IMR-90 (cell line): Measurements from ENCODE around the gene RNF32. TPM values are rescaled to one million over a fixed set of nuclear protein-coding genes. Genes with fewer than 3 reads are reported as not detected.

ENCODE experiments used
- ATAC-seq: fragments of 200-7000 bp; cut with Tn5 transposase; 2 replicates; pipeline ENCODE4 v1.9.1; 2020; ENCODE audit warnings: low read depth, mild to moderate bottlenecking, moderate library complexity
- BruUV-seq: library from RNA; stranded (reverse); fragments of 400-500 nt; replicated peaks from 2 replicates; lab custom pipeline; 2021; lab: Mats Ljungman, UMichigan
- CTCF ChIA-PET: fragments of 300-600 bp; formaldehyde crosslinking; extraction: SDS; loops from one replicate; lab custom pipeline; 2021; ENCODE audit warnings: antibody characterized with exemption; lab: Yijun Ruan, JAX
- POLR2A ChIA-PET: fragments of 300-600 bp; sonication (Branson Sonifier 250); formaldehyde crosslinking; loops from one replicate; lab custom pipeline; 2022; ENCODE audit warnings: antibody characterized with exemption; ENCODE audit not compliant: unreplicated experiment; lab: Charles Lee
- DNase-seq: peaks from one replicate; pipeline ENCODE4 v3.0.0; 2013
- H2AFZ ChIP-seq: replicated peaks from 2 replicates; pipeline ENCODE3; 2013; ENCODE audit warnings: low read length, mild to moderate bottlenecking; ENCODE audit not compliant: poor library complexity
- H2AK5ac ChIP-seq: 2 replicates; pipeline ENCODE4 v1.6.1; 2013; ENCODE audit warnings: low read depth, low read length, inconsistent platforms
- H2AK9ac ChIP-seq: replicated peaks from 2 replicates; pipeline ENCODE3; 2013; ENCODE audit warnings: mild to moderate bottlenecking, low read depth, low read length, moderate library complexity; ENCODE audit not compliant: poor library complexity
- H2BK120ac ChIP-seq: 2 replicates; pipeline ENCODE4 v1.6.1; 2013; ENCODE audit warnings: low read depth, low read length, inconsistent platforms
- H2BK15ac ChIP-seq: 3 replicates; pipeline ENCODE4 v1.6.1; 2013; ENCODE audit warnings: low read depth, low read length, inconsistent platforms
- H2BK20ac ChIP-seq: 2 replicates; pipeline ENCODE4 v1.6.1; 2013; ENCODE audit warnings: low read depth, mild to moderate bottlenecking, inconsistent platforms, low read length, moderate library complexity
- H2BK5ac ChIP-seq: 2 replicates; pipeline ENCODE4 v1.6.1; 2013; ENCODE audit warnings: mild to moderate bottlenecking, low read depth, low read length, inconsistent platforms; ENCODE audit not compliant: poor library complexity, severe bottlenecking
- H3K14ac ChIP-seq: replicated peaks from 2 replicates; pipeline ENCODE4 v1.6.1; 2013; ENCODE audit warnings: low read depth, low read length, inconsistent platforms
- H3K18ac ChIP-seq: 2 replicates; pipeline ENCODE4 v1.6.1; 2013; ENCODE audit warnings: low read depth, low read length, control low read depth
- H3K23ac ChIP-seq: 2 replicates; pipeline ENCODE4 v1.6.1; 2013; ENCODE audit warnings: low read depth, low read length, inconsistent platforms
- H3K27ac ChIP-seq: 2 replicates; pipeline ENCODE4 v1.5.1; 2013; ENCODE audit warnings: mild to moderate bottlenecking, control low read depth, low read length; ENCODE audit not compliant: insufficient read depth
- H3K27me3 ChIP-seq: 2 replicates; pipeline ENCODE4 v1.6.1; 2013; ENCODE audit warnings: low read length; ENCODE audit not compliant: control insufficient read depth, insufficient read depth
- H3K36me3 ChIP-seq: 2 replicates; pipeline ENCODE4 v1.6.1; 2013; ENCODE audit warnings: low read length, mixed read lengths; ENCODE audit not compliant: control insufficient read depth, insufficient read depth
- H3K4ac ChIP-seq: 2 replicates; pipeline ENCODE4 v1.6.1; 2013; ENCODE audit warnings: low read depth, low read length, inconsistent platforms
- H3K4me1 ChIP-seq: 2 replicates; pipeline ENCODE4 v1.6.1; 2013; ENCODE audit warnings: low read length, mixed read lengths; ENCODE audit not compliant: control insufficient read depth, insufficient read depth
- H3K4me2 ChIP-seq: 2 replicates; pipeline ENCODE4 v1.6.1; 2013; ENCODE audit warnings: low read depth, mild to moderate bottlenecking, control low read depth, low read length, moderate library complexity
- H3K4me3 ChIP-seq: 2 replicates; pipeline ENCODE4 v1.5.1; 2013; ENCODE audit warnings: low read depth, mild to moderate bottlenecking, control low read depth, low read length, moderate library complexity; ENCODE audit not compliant: insufficient read depth
- H3K56ac ChIP-seq: 2 replicates; pipeline ENCODE4 v1.6.1; 2013; ENCODE audit warnings: low read length, inconsistent platforms; ENCODE audit not compliant: insufficient read depth; ENCODE audit errors: extremely low read depth
- H3K79me1 ChIP-seq, 2 experiments: 2 replicates each; pipeline ENCODE4 v1.6.1; 2013; ENCODE audit warnings: low read length in 2 of 2, inconsistent platforms in 1 of 2, low read depth in 1 of 2
- H3K9ac ChIP-seq: 2 replicates; pipeline ENCODE4 v1.6.1; 2013; ENCODE audit warnings: low read depth, low read length, control low read depth
- H3K9me1 ChIP-seq: 2 replicates; pipeline ENCODE4 v1.6.1; 2013; ENCODE audit warnings: low read length, inconsistent platforms; ENCODE audit not compliant: insufficient read depth
- H3K9me3 ChIP-seq: 2 replicates; pipeline ENCODE4 v1.6.1; 2013; ENCODE audit warnings: low read length; ENCODE audit not compliant: control insufficient read depth, insufficient read depth
- H4K20me1 ChIP-seq: 2 replicates; pipeline ENCODE4 v1.6.1; 2013; ENCODE audit warnings: low read length, inconsistent platforms; ENCODE audit not compliant: insufficient read depth
- H4K5ac ChIP-seq: 2 replicates; pipeline ENCODE4 v1.6.1; 2013; ENCODE audit warnings: mild to moderate bottlenecking, low read depth, low read length, control low read depth
- H4K8ac ChIP-seq, 2 experiments: 2 replicates each; pipeline ENCODE4 v1.6.1; 2013; ENCODE audit warnings: low read depth in 2 of 2, low read length in 2 of 2, control low read depth in 1 of 2, inconsistent platforms in 1 of 2
- H4K91ac ChIP-seq: 2 replicates; pipeline ENCODE4 v1.6.1; 2013; ENCODE audit warnings: low read depth, low read length, inconsistent platforms; ENCODE audit not compliant: insufficient read depth
- BHLHE40 ChIP-seq: fragments of 150-350 bp; IDR thresholded peaks from 2 replicates; pipeline ENCODE4 v1.6.1; 2016; ENCODE audit warnings: mild to moderate bottlenecking, low read depth, low read length
- CEBPB ChIP-seq: IDR thresholded peaks from 2 replicates; pipeline ENCODE4 v1.6.1; 2012; ENCODE audit warnings: low read depth, low read length, improper control_type of control experiment
- CHD1 ChIP-seq: IDR thresholded peaks from 2 replicates; pipeline ENCODE4 v1.6.1; 2012; ENCODE audit warnings: low read depth, low read length, improper control_type of control experiment
- FOS ChIP-seq: fragments of 150-350 bp; IDR thresholded peaks from 2 replicates; pipeline ENCODE4 v1.6.1; 2016; ENCODE audit warnings: low read depth, low read length
- MAFK ChIP-seq: IDR thresholded peaks from 2 replicates; pipeline ENCODE4 v1.6.1; 2012; ENCODE audit warnings: low read depth, low read length, improper control_type of control experiment
- MAZ ChIP-seq: IDR thresholded peaks from 2 replicates; pipeline ENCODE4 v1.6.1; 2012; ENCODE audit warnings: low read depth, mild to moderate bottlenecking, low read length, improper control_type of control experiment, moderate library complexity, borderline replicate concordance
- MXI1 ChIP-seq: IDR thresholded peaks from 2 replicates; pipeline ENCODE4 v1.6.1; 2012; ENCODE audit warnings: low read depth, mild to moderate bottlenecking, low read length, moderate library complexity, borderline replicate concordance
- NFE2L2 ChIP-seq: fragments of 150-350 bp; IDR thresholded peaks from 2 replicates; pipeline ENCODE4 v1.6.1; 2016; ENCODE audit warnings: low read depth, mild to moderate bottlenecking, low read length
- POLR2A ChIP-seq: IDR thresholded peaks from 2 replicates; pipeline ENCODE4 v1.6.1; 2012; ENCODE audit warnings: mild to moderate bottlenecking, low read depth, low read length
- RAD21 ChIP-seq: IDR thresholded peaks from 2 replicates; pipeline ENCODE4 v1.6.1; 2012; ENCODE audit warnings: low read length, improper control_type of control experiment
- RCOR1 ChIP-seq: IDR thresholded peaks from 2 replicates; pipeline ENCODE4 v1.6.1; 2012; ENCODE audit warnings: mild to moderate bottlenecking, low read length, improper control_type of control experiment; ENCODE audit not compliant: insufficient replicate concordance
- RFX5 ChIP-seq: IDR thresholded peaks from 2 replicates; pipeline ENCODE4 v1.8.0; 2012; ENCODE audit warnings: low read depth, mild to moderate bottlenecking, low read length, moderate library complexity
- SMC3 ChIP-seq: fragments of 150-350 bp; IDR thresholded peaks from 2 replicates; pipeline ENCODE4 v1.6.1; 2016; ENCODE audit warnings: low read depth, mild to moderate bottlenecking, antibody characterized with exemption, low read length, moderate library complexity
- WGBS, 2 experiments: methylation state at CpG; one replicate each; pipeline versions ENCODE4 v1.1.5 to v1.1.7; 2013; ENCODE audit warnings: missing lambda C conversion rate in 2 of 2; ENCODE audit not compliant: insufficient read length in 1 of 2; ENCODE audit errors: extremely low coverage in 2 of 2; 5-methylcytosine and 5-hydroxymethylcytosine counted together
- dilution Hi-C: fragments of 300-500 bp; cut with HindIII; formaldehyde crosslinking; loops from one replicate; pipeline ENCODE4 v1.14.3; 2018; ENCODE audit warnings: low sequenced_read_pairs; ENCODE audit not compliant: unreplicated experiment
- in situ Hi-C: fragments of 300-500 bp; cut with MboI; formaldehyde crosslinking; loops from 3 replicates; pipeline ENCODE4 v1.14.3; 2019; ENCODE audit warnings: low sequenced_read_pairs, inconsistent platforms, mixed read lengths
- intact Hi-C: fragments of 100-400 bp; cut with micrococcal nuclease; formaldehyde crosslinking; loops from 2 replicates; pipeline ENCODE4 v1.10.0; 2022
- polyA plus RNA-seq, 3 experiments: library from polyadenylated mRNA; depleted of rRNA; stranded (reverse); fragments of >200 nt; gene quantifications; 2 replicates each; pipeline ENCODE4 v1.2.3, GENCODE V29; 2012; ENCODE audit warnings: low replicate concordance in 1 of 3
- total RNA-seq: library from RNA; depleted of rRNA; stranded (reverse); fragments of >200 nt; gene quantifications from 2 replicates; pipeline ENCODE4 v1.2.3, GENCODE V29; 2012
- TF ChIP-seq, protein P1 (sequence below): conservative IDR thresholded peaks from 2 replicates; pipeline ENCODE4 v1.5.1; 2012; ENCODE audit warnings: mild to moderate bottlenecking, low read depth, low read length, improper control_type of control experiment
- TF ChIP-seq, protein P2 (sequence below): fragments of 150-350 bp; IDR thresholded peaks from 2 replicates; pipeline ENCODE4 v1.6.1; 2017; ENCODE audit warnings: mild to moderate bottlenecking, antibody characterized with exemption, low read length, low read depth
- TF ChIP-seq, protein P3 (sequence below): fragments of 150-350 bp; IDR thresholded peaks from 2 replicates; pipeline ENCODE4 v1.6.1; 2016; ENCODE audit warnings: low read depth, mild to moderate bottlenecking, low read length, moderate library complexity, borderline replicate concordance

The RNF32 gene
- total and polyA plus RNA-seq, 2 of the 4 experiments (the other 2 are of a cell fraction): 0.36 to 0.63 TPM

DNA sequence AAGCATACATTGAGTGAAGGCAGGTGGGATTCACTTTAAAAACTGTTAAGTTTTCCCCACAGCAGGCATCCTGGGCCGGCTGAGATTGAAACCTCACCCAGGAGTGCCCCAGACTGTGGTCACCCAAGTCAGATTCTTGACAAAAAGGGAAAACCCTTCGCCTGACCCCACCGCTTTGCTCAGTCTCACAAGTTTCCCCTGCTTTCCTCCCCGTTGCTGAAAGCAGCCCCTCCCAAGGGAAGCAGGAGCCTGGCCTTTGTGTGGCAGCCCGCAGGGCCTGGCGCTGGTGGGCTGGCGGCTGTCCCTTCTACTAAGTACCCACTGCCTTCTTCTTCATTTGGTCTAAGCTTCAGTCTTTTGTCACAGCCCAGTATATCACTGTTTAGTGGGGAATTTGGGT, 16.0 kb downstream of the RNF32 start:
- Histone ChIP-seq H3K4me1 (no peaks in the 10 kb centered on the region; the same call in 1 of the 2 replicates), H3K9me3 (no peaks in the 10 kb centered on the region), H3K9me1 (peaks cover 4% of the 10 kb centered on the region), H2AK9ac (no peak overlapping the region), H3K4ac (no peak overlapping the region), H3K56ac (no peak overlapping the region), H3K36me3 (no peaks in the 10 kb centered on the region), H3K4me3 (no peak overlapping the region), H2BK15ac (no peak overlapping the region), H3K23ac (no peak overlapping the region), H3K4me2 (no peak overlapping the region), H3K14ac (no peak overlapping the region), H2AFZ (no peak overlapping the region), H3K18ac (no peak overlapping the region), H3K9ac (no peak overlapping the region), H4K5ac (no peak overlapping the region), H2BK5ac (no peak overlapping the region), H4K20me1 (no peaks in the 10 kb centered on the region), H4K91ac (no peak overlapping the region), H4K8ac (no peak overlapping the region), H2BK120ac (no peak overlapping the region), H3K27me3 (no peaks in the 10 kb centered on the region), H2AK5ac (no peak overlapping the region), H2BK20ac (no peak overlapping the region), H3K79me1 (no peaks in the 10 kb centered on the region), H3K27ac (no peak overlapping the region)
- in situ Hi-C loops: no loop called here
- no TSS peak for BruUV-seq
- POLR2A ChIA-PET: no interaction called here
- intact Hi-C loops: no loop called here
- WGBS, 2 experiments: no CpG with 5 or more reads among the region's 7 CpGs
- CTCF ChIA-PET: no interaction called here
- DNase-seq: no peak
- no peak for ATAC-seq
- TF ChIP-seq NFE2L2 (no peak), POLR2A (no peak), FOS (no peak), MAFK (no peak), SMC3 (no peak), RAD21 (no peak), CEBPB (no peak), MXI1 (no peak), CHD1 (no peak), BHLHE40 (no peak), RCOR1 (no peak), MAZ (no peak), RFX5 (no peak)
- TF ChIP-seq, protein P1, sequence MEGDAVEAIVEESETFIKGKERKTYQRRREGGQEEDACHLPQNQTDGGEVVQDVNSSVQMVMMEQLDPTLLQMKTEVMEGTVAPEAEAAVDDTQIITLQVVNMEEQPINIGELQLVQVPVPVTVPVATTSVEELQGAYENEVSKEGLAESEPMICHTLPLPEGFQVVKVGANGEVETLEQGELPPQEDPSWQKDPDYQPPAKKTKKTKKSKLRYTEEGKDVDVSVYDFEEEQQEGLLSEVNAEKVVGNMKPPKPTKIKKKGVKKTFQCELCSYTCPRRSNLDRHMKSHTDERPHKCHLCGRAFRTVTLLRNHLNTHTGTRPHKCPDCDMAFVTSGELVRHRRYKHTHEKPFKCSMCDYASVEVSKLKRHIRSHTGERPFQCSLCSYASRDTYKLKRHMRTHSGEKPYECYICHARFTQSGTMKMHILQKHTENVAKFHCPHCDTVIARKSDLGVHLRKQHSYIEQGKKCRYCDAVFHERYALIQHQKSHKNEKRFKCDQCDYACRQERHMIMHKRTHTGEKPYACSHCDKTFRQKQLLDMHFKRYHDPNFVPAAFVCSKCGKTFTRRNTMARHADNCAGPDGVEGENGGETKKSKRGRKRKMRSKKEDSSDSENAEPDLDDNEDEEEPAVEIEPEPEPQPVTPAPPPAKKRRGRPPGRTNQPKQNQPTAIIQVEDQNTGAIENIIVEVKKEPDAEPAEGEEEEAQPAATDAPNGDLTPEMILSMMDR: no peak
- TF ChIP-seq, protein P2, sequence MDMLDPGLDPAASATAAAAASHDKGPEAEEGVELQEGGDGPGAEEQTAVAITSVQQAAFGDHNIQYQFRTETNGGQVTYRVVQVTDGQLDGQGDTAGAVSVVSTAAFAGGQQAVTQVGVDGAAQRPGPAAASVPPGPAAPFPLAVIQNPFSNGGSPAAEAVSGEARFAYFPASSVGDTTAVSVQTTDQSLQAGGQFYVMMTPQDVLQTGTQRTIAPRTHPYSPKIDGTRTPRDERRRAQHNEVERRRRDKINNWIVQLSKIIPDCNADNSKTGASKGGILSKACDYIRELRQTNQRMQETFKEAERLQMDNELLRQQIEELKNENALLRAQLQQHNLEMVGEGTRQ: no peak
- TF ChIP-seq, protein P3, sequence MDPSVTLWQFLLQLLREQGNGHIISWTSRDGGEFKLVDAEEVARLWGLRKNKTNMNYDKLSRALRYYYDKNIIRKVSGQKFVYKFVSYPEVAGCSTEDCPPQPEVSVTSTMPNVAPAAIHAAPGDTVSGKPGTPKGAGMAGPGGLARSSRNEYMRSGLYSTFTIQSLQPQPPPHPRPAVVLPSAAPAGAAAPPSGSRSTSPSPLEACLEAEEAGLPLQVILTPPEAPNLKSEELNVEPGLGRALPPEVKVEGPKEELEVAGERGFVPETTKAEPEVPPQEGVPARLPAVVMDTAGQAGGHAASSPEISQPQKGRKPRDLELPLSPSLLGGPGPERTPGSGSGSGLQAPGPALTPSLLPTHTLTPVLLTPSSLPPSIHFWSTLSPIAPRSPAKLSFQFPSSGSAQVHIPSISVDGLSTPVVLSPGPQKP: no peak
- dilution Hi-C loops: no loop called here
